GM19395 (cell line): ENCODE measurements around the gene MACROD2.

Source experiments
- ATAC-seq: cut with Tn5 transposase; IDR thresholded peaks from one replicate; pipeline ENCODE4 v1.9.1; 2021; ENCODE audit warnings: mild to moderate bottlenecking, moderate library complexity; ENCODE audit not compliant: unreplicated experiment

MACROD2 gene

GRCh38 chr20:14885661-14886060, 890.3 kb downstream of the MACROD2 start:
- no peak for ATAC-seq

- no peak for ATAC-seq
These were observed 892.8 kb downstream of the MACROD2 start for GRCh38 chr20:14888134-14888533.

- no peak for ATAC-seq
These were observed 894.4 kb downstream of the MACROD2 start for GRCh38 chr20:14889496-14890255.

GRCh38 chr20:14890713-14891112, 895.4 kb downstream of the MACROD2 start:
- no peak for ATAC-seq

GRCh38 chr20:14892782-14893181, 897.5 kb downstream of the MACROD2 start:
- no peak for ATAC-seq

GRCh38 chr20:14896569-14896968, 901.3 kb downstream of the MACROD2 start:
- ATAC-seq, result no peak

- ATAC-seq, result no peak
These were observed 902.3 kb downstream of the MACROD2 start for GRCh38 chr20:14897608-14898007.

- ATAC-seq, result peak; percentile 98
These were observed 907.2 kb downstream of the MACROD2 start for GRCh38 chr20:14902432-14903089.

- no peak for ATAC-seq
These were observed 911.7 kb downstream of the MACROD2 start for GRCh38 chr20:14906908-14907434.

- ATAC-seq, result no peak
These were observed 914.8 kb downstream of the MACROD2 start for GRCh38 chr20:14910126-14910525.

- no peak for ATAC-seq
These were observed 918.7 kb downstream of the MACROD2 start for GRCh38 chr20:14913896-14914620.

GRCh38 chr20:14914633-14915032, 919.3 kb downstream of the MACROD2 start:
- no peak for ATAC-seq

GRCh38 chr20:14915356-14915755, 920.0 kb downstream of the MACROD2 start:
- ATAC-seq, result no peak

- ATAC-seq, result no peak
These were observed 921.1 kb downstream of the MACROD2 start for GRCh38 chr20:14916360-14916920.

- no peak for ATAC-seq
These were observed 923.0 kb downstream of the MACROD2 start for GRCh38 chr20:14918281-14918680.

GRCh38 chr20:14918976-14919375, 923.7 kb downstream of the MACROD2 start:
- ATAC-seq, result no peak

GRCh38 chr20:14919501-14920081, 924.3 kb downstream of the MACROD2 start:
- ATAC-seq, result no peak

GRCh38 chr20:14921513-14921912, 926.2 kb downstream of the MACROD2 start:
- ATAC-seq, result no peak

- ATAC-seq, result no peak
These were observed 927.4 kb downstream of the MACROD2 start for GRCh38 chr20:14922503-14923267.

GRCh38 chr20:14924433-14924832, 929.1 kb downstream of the MACROD2 start:
- ATAC-seq, result no peak
